OCI-LY1 (cell line): Measurements from ENCODE around the gene MARK2.

Experiments used
- CTCF ChIP-seq: fragments of 200-600 bp; sonication (generic), shearing (Covaris generic); IDR thresholded peaks from 2 replicates; pipeline ENCODE4 v1.5.1; 2017; ENCODE audit warnings: mild to moderate bottlenecking, antibody characterized with exemption, low read length, moderate library complexity, mixed read lengths
- EZH2 ChIP-seq: fragments of 200-600 bp; sonication (generic), shearing (Covaris generic); IDR thresholded peaks from 2 replicates; pipeline ENCODE4 v1.8.0; 2017; ENCODE audit warnings: borderline replicate concordance, mixed run types, mild to moderate bottlenecking, antibody characterized with exemption, low read length, moderate library complexity, mixed read lengths

- TF ChIP-seq EZH2 (no peak), CTCF (no peak)
Observed at GRCh38 chr11:63832336-63832735, 6.6 kb upstream of the MARK2 start.
